Gastroesophageal sphincter (tissue), 4 donors: ENCODE measurements around the gene PPL. TPM values are rescaled to one million over a fixed set of nuclear protein-coding genes. Genes with fewer than 3 reads are reported as not detected.

ENCODE experiments used
- ATAC-seq: fragments of 150-250 bp; one replicate; pipeline ENCODE4 v1.9.1; 2016; ENCODE audit warnings: mild to moderate bottlenecking, moderate library complexity
- H3K27ac ChIP-seq, 4 donors: fragments of 200-600 bp; sonication (generic) in 3 of 4; 1 replicate in 3 of 4; 2 replicates in 1 of 4; pipeline ENCODE4 v1.5.1; 2016 to 2019
- H3K27me3 ChIP-seq: fragments of 200-600 bp; sonication (generic); one replicate; pipeline ENCODE4 v1.5.1; 2019
- H3K36me3 ChIP-seq, 2 donors: fragments of 200-600 bp; sonication (generic); one replicate each; pipeline ENCODE4 v1.5.1; 2019; ENCODE audit warnings: control low read depth in 1 of 2
- H3K4me1 ChIP-seq, 3 donors: fragments of 200-600 bp; sonication (generic); 1 replicate in 2 of 3; 2 replicates in 1 of 3; pipeline ENCODE4 v1.5.1; 2016 to 2019; ENCODE audit warnings: control low read depth in 2 of 3
- H3K4me3 ChIP-seq, 2 donors: fragments of 200-600 bp; sonication (generic); one replicate each; pipeline ENCODE4 v1.5.1; 2019; ENCODE audit warnings: mild to moderate bottlenecking in 1 of 2, moderate library complexity in 1 of 2
- H3K9me3 ChIP-seq, 3 donors: fragments of 200-600 bp; sonication (generic); one replicate each; pipeline ENCODE4 v1.5.1; 2017 to 2019; ENCODE audit warnings: control low read depth in 2 of 3
- CTCF ChIP-seq, 4 experiments: fragments of 200-600 bp in 2 of 4; fragments of 450-650 bp in 2 of 4; sonication (generic) in 1 of 4; IDR thresholded peaks; one replicate each; pipeline ENCODE4 v1.5.1; 2017 to 2019; ENCODE audit warnings: antibody characterized with exemption in 4 of 4, mild to moderate bottlenecking in 2 of 4, moderate library complexity in 2 of 4
- EP300 ChIP-seq: sonication (generic); formaldehyde crosslinking; IDR thresholded peaks from one replicate; pipeline ENCODE4 v1.6.1; 2017; ENCODE audit warnings: antibody characterized with exemption, mild to moderate bottlenecking
- POLR2A ChIP-seq, 2 donors: fragments of 450-650 bp; IDR thresholded peaks; one replicate each; pipeline ENCODE4 v1.6.1; 2017; ENCODE audit warnings: antibody characterized with exemption in 2 of 2, mild to moderate bottlenecking in 2 of 2, moderate library complexity in 1 of 2
- POLR2AphosphoS5 ChIP-seq: sonication (generic); formaldehyde crosslinking; IDR thresholded peaks from one replicate; pipeline ENCODE4 v1.6.1; 2017; ENCODE audit warnings: antibody characterized with exemption
- WGBS, 2 donors: methylation state at CpG; one replicate each; pipeline ENCODE4 v1.1.5; 2018; ENCODE audit warnings: low coverage in 1 of 2; 5-methylcytosine and 5-hydroxymethylcytosine counted together
- total RNA-seq, 4 donors: library from RNA; depleted of rRNA; stranded (reverse); fragments of >200 nt; gene quantifications; one replicate each; pipeline ENCODE4 v1.1.0, GENCODE V29; 2016

The PPL gene
- total RNA-seq: 10 to 100 TPM; 53.7 to 82.5 (median 76.5) TPM

- H3K9me3 ChIP-seq: no peaks in the 10 kb centered on the region
- H3K4me1 ChIP-seq: peaks cover 0 to 53% (median 9%) of the 10 kb centered on the region in 3 donors
- WGBS, 2 donors: no CpG with 5 or more reads among the region's 76 CpGs
- peak within 1 kb of the TSS in 3 of 4 donors; percentile 75 to 83 (median 76) for H3K27ac ChIP-seq
- TF ChIP-seq EP300 (no peak), CTCF (IDR thresholded peaks at IDR 0.05) (no peak), POLR2A (IDR thresholded peaks at IDR 0.05) (peak; percentile 11 to 39), POLR2AphosphoS5 (no peak)
- H3K27me3 ChIP-seq: peaks cover 31% of the 10 kb centered on the region
- ATAC-seq: peak; percentile 62
- H3K36me3 ChIP-seq: no peaks in the 10 kb centered on the region
- H3K4me3 ChIP-seq: peak within 1 kb of the TSS; percentile 28 to 68
Observed at GRCh38 chr16:4936991-4937781, at the start of gene PPL. TSS of gene PPL (minus strand) at chr16:4937148. CDS start at chr16:4937045, 103 bp downstream.

- H3K27me3 ChIP-seq: peaks cover 28% of the 10 kb centered on the region
Observed at GRCh38 chr16:4984174-4984990, 47.4 kb upstream of the PPL start.

GRCh38 chr16:4982056-4982867, 45.3 kb upstream of the PPL start:
- Histone ChIP-seq H3K4me1 (peaks cover 0 to 14% (median 0%) of the 10 kb centered on the region in 3 donors), H3K9me3 (peaks cover 0 to 16% (median 0%) of the 10 kb centered on the region in 3 donors), H3K27me3 (peaks cover 7% of the 10 kb centered on the region), H3K27ac (no peak overlapping the region), H3K4me3 (no peak overlapping the region), H3K36me3 (no peaks in the 10 kb centered on the region)
- 44 to 61% methylated on average over 2 to 5 of the region's 20 CpGs for WGBS, 2 donors
- peak; percentile 19 for ATAC-seq
- TF ChIP-seq POLR2AphosphoS5: no peak
- no peak for TF ChIP-seq EP300
- TF ChIP-seq CTCF (IDR thresholded peaks at IDR 0.05): no peak
- no peak for TF ChIP-seq POLR2A (IDR thresholded peaks at IDR 0.05)

More at GRCh38 chr16:4984174-4984990, 47.4 kb upstream of the PPL start:
- no peak for TF ChIP-seq POLR2A (IDR thresholded peaks at IDR 0.05)
- TF ChIP-seq POLR2AphosphoS5: no peak
- TF ChIP-seq CTCF (IDR thresholded peaks at IDR 0.05): no peak
- TF ChIP-seq EP300: no peak
- no peak overlapping the region for H3K4me3 ChIP-seq
- H3K27ac ChIP-seq: no peak overlapping the region
- WGBS, 2 donors: 65 to 67% methylated on average over 4 to 5 of the region's 5 CpGs
- ATAC-seq: no peak
- H3K4me1 ChIP-seq: peaks cover 0 to 23% (median 0%) of the 10 kb centered on the region in 3 donors
- no peaks in the 10 kb centered on the region for H3K36me3 ChIP-seq
- H3K9me3 ChIP-seq: peaks cover 0 to 20% (median 0%) of the 10 kb centered on the region in 3 donors

GRCh38 chr16:4981473-4981872, 44.5 kb upstream of the PPL start:
- 58 to 70% methylated on average over 4 to 6 of the region's 7 CpGs for WGBS, 2 donors

More at GRCh38 chr16:4981473-4981872, 44.5 kb upstream of the PPL start:
- no peak overlapping the region for H3K27ac ChIP-seq
- H3K4me3 ChIP-seq: no peak overlapping the region
- ATAC-seq: no peak
- no peak for TF ChIP-seq POLR2A (IDR thresholded peaks at IDR 0.05)
- no peak for TF ChIP-seq CTCF (IDR thresholded peaks at IDR 0.05)
- no peaks in the 10 kb centered on the region for H3K27me3 ChIP-seq
- H3K4me1 ChIP-seq: peaks cover 0 to 14% (median 0%) of the 10 kb centered on the region in 3 donors
- H3K9me3 ChIP-seq: peaks cover 0 to 13% (median 0%) of the 10 kb centered on the region in 3 donors
- H3K36me3 ChIP-seq: no peaks in the 10 kb centered on the region
